HepG2 (cell line): ENCODE measurements around the gene PRSS12. TPM values are rescaled to one million over a fixed set of nuclear protein-coding genes. Genes with fewer than 3 reads are reported as not detected.

Experiments
- ATAD3A ChIP-seq: sonication (generic); formaldehyde crosslinking; IDR thresholded peaks from 2 replicates; pipeline ENCODE4 v1.4.0; 2020; ENCODE audit warnings: missing genetic modification reagents
- ATF5 ChIP-seq: sonication (generic); formaldehyde crosslinking; IDR thresholded peaks from 2 replicates; pipeline ENCODE4 v1.4.0; 2020; ENCODE audit warnings: mild to moderate bottlenecking, low read depth, missing genetic modification reagents
- CBFB ChIP-seq: sonication (generic); formaldehyde crosslinking; IDR thresholded peaks from 2 replicates; pipeline ENCODE4 v1.4.0; 2020; ENCODE audit warnings: missing genetic modification reagents
- ERF ChIP-seq: IDR thresholded peaks from 2 replicates; pipeline ENCODE4 v1.6.1; 2018; ENCODE audit warnings: missing biosample characterization, missing genetic modification reagents
- HMGA1 ChIP-seq: sonication (generic); formaldehyde crosslinking; conservative IDR thresholded peaks from 2 replicates; pipeline ENCODE4 v1.4.0; 2020; ENCODE audit warnings: missing genetic modification reagents
- MATR3 ChIP-seq: sonication (generic); formaldehyde crosslinking; IDR thresholded peaks from 2 replicates; pipeline ENCODE4 v1.4.0; 2020; ENCODE audit warnings: missing genetic modification reagents
- MTA3 ChIP-seq: sonication (generic); formaldehyde crosslinking; IDR thresholded peaks from 2 replicates; pipeline ENCODE4 v1.4.0; 2020; ENCODE audit warnings: missing genetic modification reagents
- NCOA5 ChIP-seq: sonication (generic); formaldehyde crosslinking; IDR thresholded peaks from 2 replicates; pipeline ENCODE4 v1.4.0; 2020; ENCODE audit warnings: missing genetic modification reagents
- NONO ChIP-seq, 2 experiments: fragments of 450-650 bp in 1 of 2; sonication (generic) in 1 of 2; formaldehyde crosslinking in 1 of 2; IDR thresholded peaks in 1 of 2; conservative IDR thresholded peaks in 1 of 2; 2 replicates each; pipeline versions ENCODE4 v1.6.1 to v1.8.0; 2017 to 2022; ENCODE audit warnings: mild to moderate bottlenecking in 1 of 2, missing genetic modification reagents in 1 of 2, moderate library complexity in 1 of 2
- PRPF4 ChIP-seq: fragments of 200-400 bp; formaldehyde crosslinking; IDR thresholded peaks from 2 replicates; pipeline ENCODE4 v1.6.1; 2016; ENCODE audit warnings: low read length, low read depth; ENCODE audit not compliant: poor library complexity, severe bottlenecking
- SCMH1 ChIP-seq: sonication (generic); formaldehyde crosslinking; IDR thresholded peaks from 2 replicates; pipeline ENCODE4 v1.9.0; 2021; ENCODE audit warnings: missing genetic modification reagents, mild to moderate bottlenecking, borderline replicate concordance
- SIN3B ChIP-seq: fragments of 150-350 bp; IDR thresholded peaks from 2 replicates; pipeline ENCODE4 v1.6.1; 2014; ENCODE audit warnings: low read length
- SRY ChIP-seq: sonication (generic); formaldehyde crosslinking; IDR thresholded peaks from 2 replicates; pipeline ENCODE4 v1.8.0; 2022; ENCODE audit warnings: mild to moderate bottlenecking, missing genetic modification reagents
- ZNF329 ChIP-seq: sonication (generic); formaldehyde crosslinking; IDR thresholded peaks from 2 replicates; pipeline ENCODE4 v1.9.0; 2021; ENCODE audit warnings: low read depth, mild to moderate bottlenecking, missing genetic modification reagents
- ZNF343 ChIP-seq: sonication (generic); formaldehyde crosslinking; IDR thresholded peaks from 2 replicates; pipeline ENCODE4 v1.4.0; 2020; ENCODE audit warnings: mild to moderate bottlenecking, missing genetic modification reagents
- ZNF543 ChIP-seq: sonication (generic); formaldehyde crosslinking; IDR thresholded peaks from 2 replicates; pipeline ENCODE4 v1.4.0; 2020; ENCODE audit warnings: mild to moderate bottlenecking, missing genetic modification reagents
- ZNF570 ChIP-seq: sonication (generic); formaldehyde crosslinking; IDR thresholded peaks from 2 replicates; pipeline ENCODE4 v1.4.0; 2020; ENCODE audit warnings: mild to moderate bottlenecking, missing genetic modification reagents, borderline replicate concordance
- ZNF576 ChIP-seq: sonication (generic); formaldehyde crosslinking; IDR thresholded peaks from 2 replicates; pipeline ENCODE4 v1.4.0; 2020; ENCODE audit warnings: mild to moderate bottlenecking, missing genetic modification reagents
- ZNF605 ChIP-seq: sonication (generic); formaldehyde crosslinking; IDR thresholded peaks from 2 replicates; pipeline ENCODE4 v1.8.0; 2022; ENCODE audit warnings: mild to moderate bottlenecking, missing genetic modification reagents
- ZNF768 ChIP-seq: sonication (generic); formaldehyde crosslinking; IDR thresholded peaks from 2 replicates; pipeline ENCODE4 v1.4.0; 2020; ENCODE audit warnings: missing genetic modification reagents
- ZNF772 ChIP-seq: sonication (generic); formaldehyde crosslinking; IDR thresholded peaks from 2 replicates; pipeline ENCODE4 v1.5.0; 2020; ENCODE audit warnings: mild to moderate bottlenecking, missing genetic modification reagents
- ZSCAN12 ChIP-seq: sonication (generic); formaldehyde crosslinking; IDR thresholded peaks from 2 replicates; pipeline ENCODE4 v1.9.0; 2021; ENCODE audit warnings: mild to moderate bottlenecking, missing genetic modification reagents
- ZSCAN29 ChIP-seq: sonication (generic); formaldehyde crosslinking; conservative IDR thresholded peaks from 2 replicates; pipeline ENCODE4 v1.4.0; 2020; ENCODE audit warnings: mild to moderate bottlenecking, missing genetic modification reagents
- polyA plus RNA-seq, 8 experiments: library from polyadenylated mRNA; depleted of rRNA in 3 of 8; stranded (reverse) in 7 of 8; unstranded in 1 of 8; fragments of >200 nt; fragmentation: Illumina TruSeq in 4 of 8; extraction: Trizol in 4 of 8; gene quantifications; 2 replicates each; pipeline versions ENCODE4 v1.2.1 to v1.2.3, GENCODE V29; 2011 to 2016; ENCODE audit warnings: low read depth in 4 of 8, missing spikeins in 1 of 8, mixed read lengths in 1 of 8; ENCODE audit not compliant: insufficient read depth in 1 of 8
- total RNA-seq, 5 experiments: library from RNA; depleted of rRNA; stranded (reverse); fragments of >200 nt; fragmentation: Illumina TruSeq; extraction: Trizol; gene quantifications; 2 replicates each; pipeline ENCODE4 v1.2.3, GENCODE V29; 2016; ENCODE audit warnings: low read depth in 1 of 5
- TF ChIP-seq, protein P1 (sequence below): IDR thresholded peaks from 2 replicates; pipeline ENCODE4 v1.4.0; 2020; ENCODE audit warnings: mild to moderate bottlenecking, missing genetic modification reagents
- TF ChIP-seq, protein P2 (sequence below): sonication (generic); formaldehyde crosslinking; IDR thresholded peaks from 2 replicates; pipeline ENCODE4 v1.4.0; 2020; ENCODE audit warnings: missing genetic modification reagents, borderline replicate concordance

Gene PRSS12
- total and polyA plus RNA-seq, 2 of the 13 experiments (the other 11 are each of a cell fraction or from before 2014, with no cell fraction given): 0.02 TPM; not detected in 1

DNA sequence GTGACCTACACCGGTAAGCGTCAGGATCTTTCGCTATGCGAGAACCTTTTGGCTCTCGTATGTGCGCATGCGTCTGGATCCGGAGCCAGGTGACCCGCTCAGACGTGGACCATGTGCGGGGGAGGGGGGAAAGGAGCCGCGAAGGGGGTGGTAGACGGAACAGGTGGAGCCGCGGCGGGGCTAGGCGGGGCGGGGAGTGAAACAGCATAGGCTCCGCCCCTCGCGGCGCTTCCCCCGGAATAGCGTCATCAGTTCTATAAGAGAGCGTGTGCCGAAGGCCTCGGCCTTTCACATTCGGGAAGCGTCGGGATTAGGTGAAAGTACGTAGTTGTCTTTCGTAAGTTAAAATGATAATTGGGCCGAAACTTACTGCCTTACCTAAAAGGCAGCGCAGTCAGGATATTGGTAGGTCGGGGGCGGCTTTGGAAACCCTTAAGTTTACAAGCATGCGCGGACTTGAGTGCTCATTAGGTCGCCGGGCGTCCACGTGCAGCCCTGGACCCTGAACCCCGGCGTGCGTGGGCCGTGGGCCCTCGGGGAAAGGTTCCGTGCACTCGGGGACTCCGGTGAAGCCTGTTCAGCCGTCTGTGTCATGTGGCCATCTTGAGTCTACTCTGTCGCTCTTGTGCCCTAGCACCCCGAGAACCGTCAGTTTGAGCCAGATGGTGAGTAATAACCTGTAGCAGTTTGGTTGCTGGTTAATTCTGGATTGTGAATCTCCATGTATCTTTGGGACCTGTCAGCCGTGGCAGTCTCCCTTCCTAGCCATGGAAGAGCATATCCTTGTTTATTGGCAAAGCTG is 74.1 kb downstream of the PRSS12 start (continued):
- peak; percentile 64; the same call in 1 of the 2 replicates for TF ChIP-seq ZNF768 (CRISPR knock-in tag)
- 0 out of 2 replicates have a peak, but pooled peaks have one; percentile 60 for TF ChIP-seq ZNF570 (CRISPR knock-in tag)
- TF ChIP-seq ZSCAN29 (CRISPR knock-in tag): peak; percentile 75; the same call in 1 of the 2 replicates
- TF ChIP-seq MTA3: no peak
- TF ChIP-seq NONO (IDR thresholded peaks at IDR 0.05): no peak
- peak; percentile 57 for TF ChIP-seq NONO (CRISPR knock-in tag; conservative IDR thresholded peaks at IDR 0.05)
- no peak for TF ChIP-seq ATF5 (CRISPR knock-in tag)
- 0 out of 2 replicates have a peak, but pooled peaks have one; percentile 29 for TF ChIP-seq CBFB
- peak; percentile 45; the same call in 1 of the 2 replicates for TF ChIP-seq ZNF605
- no peak for TF ChIP-seq HMGA1
- 0 out of 2 replicates have a peak, but pooled peaks have one; percentile 20 for TF ChIP-seq SRY (CRISPR knock-in tag)
- TF ChIP-seq ZNF329 (CRISPR knock-in tag): no peak
- TF ChIP-seq ZNF772 (CRISPR knock-in tag): peak; percentile 80
- no peak for TF ChIP-seq ATAD3A (CRISPR knock-in tag)
- TF ChIP-seq MATR3: no peak
- peak; percentile 59; the same call in 1 of the 2 replicates for TF ChIP-seq ZNF343
- TF ChIP-seq ERF (CRISPR knock-in tag): peak; percentile 86; the same call in 1 of the 2 replicates
- no peak; the same call in 1 of the 2 replicates for TF ChIP-seq SIN3B
- TF ChIP-seq PRPF4: no peak
- no peak for TF ChIP-seq ZNF576 (CRISPR knock-in tag)
- no peak for TF ChIP-seq SCMH1 (CRISPR knock-in tag)
- TF ChIP-seq ZNF543 (CRISPR knock-in tag): peak; percentile 77; the same call in 1 of the 2 replicates
- no peak for TF ChIP-seq NCOA5 (CRISPR knock-in tag)
- TF ChIP-seq, protein P1, sequence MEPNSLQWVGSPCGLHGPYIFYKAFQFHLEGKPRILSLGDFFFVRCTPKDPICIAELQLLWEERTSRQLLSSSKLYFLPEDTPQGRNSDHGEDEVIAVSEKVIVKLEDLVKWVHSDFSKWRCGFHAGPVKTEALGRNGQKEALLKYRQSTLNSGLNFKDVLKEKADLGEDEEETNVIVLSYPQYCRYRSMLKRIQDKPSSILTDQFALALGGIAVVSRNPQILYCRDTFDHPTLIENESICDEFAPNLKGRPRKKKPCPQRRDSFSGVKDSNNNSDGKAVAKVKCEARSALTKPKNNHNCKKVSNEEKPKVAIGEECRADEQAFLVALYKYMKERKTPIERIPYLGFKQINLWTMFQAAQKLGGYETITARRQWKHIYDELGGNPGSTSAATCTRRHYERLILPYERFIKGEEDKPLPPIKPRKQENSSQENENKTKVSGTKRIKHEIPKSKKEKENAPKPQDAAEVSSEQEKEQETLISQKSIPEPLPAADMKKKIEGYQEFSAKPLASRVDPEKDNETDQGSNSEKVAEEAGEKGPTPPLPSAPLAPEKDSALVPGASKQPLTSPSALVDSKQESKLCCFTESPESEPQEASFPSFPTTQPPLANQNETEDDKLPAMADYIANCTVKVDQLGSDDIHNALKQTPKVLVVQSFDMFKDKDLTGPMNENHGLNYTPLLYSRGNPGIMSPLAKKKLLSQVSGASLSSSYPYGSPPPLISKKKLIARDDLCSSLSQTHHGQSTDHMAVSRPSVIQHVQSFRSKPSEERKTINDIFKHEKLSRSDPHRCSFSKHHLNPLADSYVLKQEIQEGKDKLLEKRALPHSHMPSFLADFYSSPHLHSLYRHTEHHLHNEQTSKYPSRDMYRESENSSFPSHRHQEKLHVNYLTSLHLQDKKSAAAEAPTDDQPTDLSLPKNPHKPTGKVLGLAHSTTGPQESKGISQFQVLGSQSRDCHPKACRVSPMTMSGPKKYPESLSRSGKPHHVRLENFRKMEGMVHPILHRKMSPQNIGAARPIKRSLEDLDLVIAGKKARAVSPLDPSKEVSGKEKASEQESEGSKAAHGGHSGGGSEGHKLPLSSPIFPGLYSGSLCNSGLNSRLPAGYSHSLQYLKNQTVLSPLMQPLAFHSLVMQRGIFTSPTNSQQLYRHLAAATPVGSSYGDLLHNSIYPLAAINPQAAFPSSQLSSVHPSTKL (CRISPR knock-in tag): no peak
- TF ChIP-seq ZSCAN12 (CRISPR knock-in tag): peak; percentile 75; the same call in 1 of the 2 replicates
- TF ChIP-seq, protein P2, sequence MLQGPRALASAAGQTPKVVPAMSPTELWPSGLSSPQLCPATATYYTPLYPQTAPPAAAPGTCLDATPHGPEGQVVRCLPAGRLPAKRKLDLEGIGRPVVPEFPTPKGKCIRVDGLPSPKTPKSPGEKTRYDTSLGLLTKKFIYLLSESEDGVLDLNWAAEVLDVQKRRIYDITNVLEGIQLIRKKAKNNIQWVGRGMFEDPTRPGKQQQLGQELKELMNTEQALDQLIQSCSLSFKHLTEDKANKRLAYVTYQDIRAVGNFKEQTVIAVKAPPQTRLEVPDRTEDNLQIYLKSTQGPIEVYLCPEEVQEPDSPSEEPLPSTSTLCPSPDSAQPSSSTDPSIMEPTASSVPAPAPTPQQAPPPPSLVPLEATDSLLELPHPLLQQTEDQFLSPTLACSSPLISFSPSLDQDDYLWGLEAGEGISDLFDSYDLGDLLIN (CRISPR knock-in tag): peak; percentile 71; the same call in 1 of the 2 replicates
